Erythroblast (primary cell): ENCODE results near the gene RASSF7.

ENCODE experiments used
- GATA1 ChIP-seq: IDR thresholded peaks from 2 replicates; pipeline ENCODE4 v1.6.1; 2011; ENCODE audit warnings: low read depth, mild to moderate bottlenecking, control low read depth, low read length, moderate library complexity
- POLR2A ChIP-seq: IDR thresholded peaks from 2 replicates; pipeline ENCODE4 v1.6.1; 2011; ENCODE audit warnings: mild to moderate bottlenecking, low read length

- TF ChIP-seq POLR2A (no peak), GATA1 (no peak)
These were observed 40.9 kb downstream of the RASSF7 start for GRCh38 chr11:601573-602245.
